B cell (primary cell): ENCODE results near the gene PPP3CA. TPM values are rescaled to one million over a fixed set of nuclear protein-coding genes. Genes with fewer than 3 reads are reported as not detected.

Experiments used
- ATAC-seq: fragments of 200-7000 bp; cut with Tn5 transposase; one replicate; pipeline ENCODE4 v1.10.0; 2021; ENCODE audit warnings: low read depth, mild to moderate bottlenecking, moderate number of reproducible peaks, moderate library complexity
- CTCF ChIA-PET: fragments of 350-600 bp; sonication (Branson Sonifier 250); formaldehyde crosslinking; loops from one replicate; lab custom pipeline; 2021; ENCODE audit warnings: antibody characterized with exemption, inconsistent platforms; lab: Charles Lee
- POLR2A ChIA-PET: fragments of 350-600 bp; sonication (Branson Sonifier 250); formaldehyde crosslinking; loops from one replicate; lab custom pipeline; 2021; ENCODE audit warnings: antibody characterized with exemption; lab: Charles Lee
- DNase-seq: peaks from one replicate; pipeline ENCODE4 v3.0.0; 2013
- H2AFZ ChIP-seq: 2 replicates; pipeline ENCODE4 v1.6.1; 2012; ENCODE audit warnings: mild to moderate bottlenecking, low read depth, low read length; ENCODE audit not compliant: insufficient read depth, poor library complexity, severe bottlenecking
- H3K27ac ChIP-seq, 2 donors: 1 replicate in 1 of 2; 2 replicates in 1 of 2; pipeline ENCODE4 v1.5.1; 2012 to 2013; ENCODE audit warnings: low read length in 2 of 2, mild to moderate bottlenecking in 2 of 2, moderate library complexity in 1 of 2
- H3K27me3 ChIP-seq, 4 experiments: fragments of 200-600 bp in 1 of 4; sonication (generic) in 1 of 4; replicated peaks in 1 of 4; 1 replicate in 2 of 4; 2 replicates in 2 of 4; pipeline versions ENCODE4 v1.6.1 to v1.7.0; 2013 to 2016; ENCODE audit warnings: low read length in 3 of 4, mild to moderate bottlenecking in 2 of 4, mixed read lengths in 1 of 4, moderate library complexity in 1 of 4; ENCODE audit not compliant: insufficient read depth in 4 of 4, control insufficient read depth in 3 of 4; ENCODE audit errors: control extremely low read depth in 1 of 4
- H3K36me3 ChIP-seq, 2 experiments: replicated peaks in 1 of 2; 1 replicate in 1 of 2; 2 replicates in 1 of 2; pipeline versions ENCODE4 v1.6.1 to v1.7.1; 2013; ENCODE audit warnings: low read length in 1 of 2; ENCODE audit not compliant: insufficient read depth in 2 of 2, control insufficient read depth in 1 of 2; ENCODE audit errors: control extremely low read depth in 1 of 2, extremely low read depth in 1 of 2
- H3K4me1 ChIP-seq, 2 donors: fragments of 200-600 bp in 1 of 2; sonication (generic) in 1 of 2; 1 replicate in 1 of 2; 2 replicates in 1 of 2; pipeline versions ENCODE4 v1.5.1 to v1.6.1; 2013 to 2017; ENCODE audit warnings: low read length in 2 of 2; ENCODE audit not compliant: control insufficient read depth in 2 of 2, insufficient read depth in 2 of 2
- H3K4me2 ChIP-seq: replicated peaks from 2 replicates; pipeline ENCODE3; 2012; ENCODE audit warnings: mild to moderate bottlenecking, low read depth, low read length; ENCODE audit not compliant: poor library complexity, severe bottlenecking
- H3K4me3 ChIP-seq, 5 experiments: fragments of 200-600 bp in 1 of 5; sonication (generic) in 1 of 5; 1 replicate in 3 of 5; 2 replicates in 2 of 5; pipeline versions ENCODE4 v1.5.1 to v1.7.0; 2011 to 2016; ENCODE audit warnings: low read length in 4 of 5, mild to moderate bottlenecking in 4 of 5, low read depth in 2 of 5, control low read depth in 1 of 5, moderate library complexity in 1 of 5; ENCODE audit not compliant: insufficient read depth in 1 of 5; ENCODE audit errors: control extremely low read depth in 1 of 5, extremely low read depth in 1 of 5
- H3K79me2 ChIP-seq: fragments of 200-600 bp; sonication (generic); one replicate; pipeline ENCODE4 v1.6.0; 2016; ENCODE audit warnings: low read length; ENCODE audit not compliant: control insufficient read depth, insufficient read depth
- H3K9ac ChIP-seq: fragments of 200-600 bp; sonication (generic); 2 replicates; pipeline ENCODE4 v1.6.1; 2017; ENCODE audit warnings: mild to moderate bottlenecking, low read length, moderate library complexity
- H3K9me3 ChIP-seq, 3 donors: one replicate each; pipeline versions ENCODE4 v1.6.1 to v1.7.1; 2013; ENCODE audit warnings: low read length in 2 of 3; ENCODE audit not compliant: control insufficient read depth in 2 of 3, insufficient read depth in 1 of 3; ENCODE audit errors: control extremely low read depth in 1 of 3
- H4K20me1 ChIP-seq: 2 replicates; pipeline ENCODE4 v1.6.0; 2012; ENCODE audit warnings: mild to moderate bottlenecking, low read length; ENCODE audit not compliant: insufficient read depth, control insufficient read depth, poor library complexity, severe bottlenecking
- H3K27ac Mint-ChIP-seq: one replicate; pipeline ENCODE4 v1.8.0; 2021; ENCODE audit warnings: mixed read lengths
- H3K27me3 Mint-ChIP-seq: one replicate; pipeline ENCODE4 v1.8.0; 2021; ENCODE audit warnings: mixed read lengths
- H3K4me1 Mint-ChIP-seq: one replicate; pipeline ENCODE4 v1.8.0; 2021; ENCODE audit warnings: mixed read lengths
- H3K4me3 Mint-ChIP-seq: one replicate; pipeline ENCODE4 v1.8.0; 2021; ENCODE audit warnings: mixed read lengths
- H3K9me3 Mint-ChIP-seq: one replicate; pipeline ENCODE4 v1.8.0; 2022; ENCODE audit warnings: mixed read lengths; ENCODE audit not compliant: insufficient read depth
- CTCF ChIP-seq: fragments of 200-600 bp; IDR thresholded peaks from one replicate; pipeline ENCODE4 v1.8.0; 2022; ENCODE audit warnings: antibody characterized with exemption, mild to moderate bottlenecking
- EZH2 ChIP-seq: IDR thresholded peaks from 2 replicates; pipeline ENCODE4 v1.6.1; 2012; ENCODE audit warnings: borderline replicate concordance, low read depth, mild to moderate bottlenecking, moderate library complexity, low read length; ENCODE audit not compliant: insufficient read depth, poor library complexity, severe bottlenecking
- WGBS: methylation state at CpG from one replicate; pipeline ENCODE4 v1.1.5; 2013; ENCODE audit warnings: missing lambda C conversion rate; ENCODE audit not compliant: insufficient coverage; 5-methylcytosine and 5-hydroxymethylcytosine counted together
- intact Hi-C: fragments of 100-400 bp; cut with micrococcal nuclease; formaldehyde crosslinking; loops from one replicate; pipeline ENCODE4 v1.10.0; 2022
- polyA plus RNA-seq: library from polyadenylated mRNA; depleted of rRNA; stranded (reverse); fragments of >200 nt; gene quantifications from 2 replicates; pipeline ENCODE4 v1.2.3, GENCODE V29; 2012
- total RNA-seq, 2 donors: library from RNA; stranded (reverse); fragments of 120-200 nt in 1 of 2; gene quantifications; 1 replicate in 1 of 2; 2 replicates in 1 of 2; pipeline versions ENCODE4 v1.2.3 to v1.2.4, GENCODE V29; 2013 to 2022

The PPP3CA gene
- total and polyA plus RNA-seq, 2 donors (not counting 1 experiment from before 2014, with no cell fraction given): 14.3 to 85.1 TPM

GRCh38 chr4:101329592-101329991, 17.7 kb downstream of the PPP3CA start:
- peaks cover 26 to 47% of the 10 kb centered on the region in 2 donors for H3K4me1 ChIP-seq
- Mint-ChIP-seq H3K27me3 (no peaks in the 10 kb centered on the region), H3K27ac (peak overlapping the region; percentile 47), H3K4me1 (peaks cover 87% of the 10 kb centered on the region), H3K9me3 (no peaks in the 10 kb centered on the region), H3K4me3 (no peak overlapping the region)
- H2AFZ ChIP-seq: no peak overlapping the region
- intact Hi-C loops: loop anchor here (2.0 kb wide), 1 partner anchor 17 kb away; the partner anchor contains the start of gene PPP3CA
- H3K4me3 ChIP-seq: no peak overlapping the region
- no peak overlapping the region for H3K9ac ChIP-seq
- peaks cover 78% of the 10 kb centered on the region for H4K20me1 ChIP-seq
- H3K79me2 ChIP-seq: peaks cover 97% of the 10 kb centered on the region
- H3K27ac ChIP-seq: peak overlapping the region in 1 of 2 donors; percentile 74
- no peak for TF ChIP-seq CTCF
- TF ChIP-seq EZH2: no peak
- H3K4me2 ChIP-seq: no peak overlapping the region
- POLR2A ChIA-PET: interaction anchor here (0.9 kb wide), 1 partner anchor 18 kb away, joined by 4 read pairs; the partner anchor contains the start of gene PPP3CA
- H3K27me3 ChIP-seq: no peaks in the 10 kb centered on the region
- DNase-seq (no peak), ATAC-seq (no peak)
- CTCF ChIA-PET: interaction anchor here (0.6 to 2.4 kb wide), 3 partner anchors 15 to 311 kb away, joined by 4 to 8 read pairs (median 4); no protein-coding TSS in a partner anchor
- H3K9me3 ChIP-seq: no peaks in the 10 kb centered on the region
- WGBS: no CpG with 5 or more reads among the region's 1 CpG
- H3K36me3 ChIP-seq: no peaks in the 10 kb centered on the region

- DNase-seq (peak; percentile 52), ATAC-seq (peak; percentile 65)
- Histone ChIP-seq H4K20me1 (peaks cover 82% of the 10 kb centered on the region), H3K27ac (peak overlapping the region; percentile 35 to 74), H3K79me2 (peaks cover 97% of the 10 kb centered on the region), H3K9me3 (peaks cover 0 to 3% (median 0%) of the 10 kb centered on the region in 3 donors), H3K27me3 (no peaks in the 10 kb centered on the region), H3K4me2 (peak overlapping the region; percentile 40), H3K4me3 (no peak overlapping the region), H3K9ac (peak overlapping the region; percentile 1), H2AFZ (peak overlapping the region; percentile 2), H3K4me1 (peaks cover 28 to 56% of the 10 kb centered on the region in 2 donors), H3K36me3 (no peaks in the 10 kb centered on the region)
- Mint-ChIP-seq H3K27me3 (no peaks in the 10 kb centered on the region), H3K27ac (peak overlapping the region; percentile 76), H3K4me1 (peaks cover 90% of the 10 kb centered on the region), H3K9me3 (no peaks in the 10 kb centered on the region), H3K4me3 (peak overlapping the region; percentile 82)
- intact Hi-C loops: loop anchor here (2.0 kb wide), 1 partner anchor 19 kb away; the partner anchor contains the start of gene PPP3CA
- 48% methylated on average over 4 of the region's 4 CpGs for WGBS
- ChIA-PET CTCF (interaction anchor here (0.7 to 2.4 kb wide), 5 partner anchors 8 to 158 kb away, joined by 3 to 8 read pairs (median 3); no protein-coding TSS in a partner anchor), POLR2A (interaction anchor here (1.3 kb wide), 1 partner anchor 17 kb away, joined by 3 read pairs; no protein-coding TSS in a partner anchor)
- TF ChIP-seq EZH2 (no peak), CTCF (no peak)
Observed at GRCh38 chr4:101328063-101328602, 19.2 kb downstream of the PPP3CA start.
